WERI-Rb-1 (cell line): ENCODE data around the gene HOXC11.

Experiments used
- DNase-seq: peaks from one replicate; pipeline ENCODE4 v3.0.0-alpha.2; 2020
- H3K27ac ChIP-seq: fragments of 250-450 bp; sonication (Bioruptor Pico); 2 replicates; pipeline ENCODE4 v1.5.1; 2020; ENCODE audit warnings: mild to moderate bottlenecking, moderate library complexity
- H3K27me3 ChIP-seq: fragments of 250-450 bp; sonication (Bioruptor Pico); 2 replicates; pipeline ENCODE4 v1.5.1; 2021; ENCODE audit warnings: mild to moderate bottlenecking, low read depth, moderate library complexity; ENCODE audit not compliant: insufficient read depth, severe bottlenecking
- H3K36me3 ChIP-seq: fragments of 250-450 bp; sonication (Bioruptor Pico); 2 replicates; pipeline ENCODE4 v1.5.1; 2020; ENCODE audit warnings: mild to moderate bottlenecking, moderate library complexity
- H3K4me3 ChIP-seq: 2 replicates; pipeline ENCODE4 v1.5.1; 2011; ENCODE audit warnings: low read depth, mild to moderate bottlenecking, control low read depth, low read length
- H3K9me3 ChIP-seq: fragments of 250-450 bp; sonication (Bioruptor Pico); 2 replicates; pipeline ENCODE4 v1.5.1; 2021; ENCODE audit warnings: mild to moderate bottlenecking, moderate library complexity; ENCODE audit not compliant: severe bottlenecking
- CTCF ChIP-seq: IDR thresholded peaks from 2 replicates; pipeline ENCODE4 v1.5.1; 2011; ENCODE audit warnings: low read depth, mild to moderate bottlenecking, control low read depth, inconsistent platforms, low read length

HOXC11 gene

GRCh38 chr12:53952335-53952694, 20.6 kb upstream of the HOXC11 start:
- no peaks in the 10 kb centered on the region for H3K9me3 ChIP-seq
- H3K27ac ChIP-seq: no peak overlapping the region
- peak; percentile 38; the same call in 1 of the 2 replicates for TF ChIP-seq CTCF
- no peak for DNase-seq
- peaks cover 77% of the 10 kb centered on the region for H3K27me3 ChIP-seq
- H3K36me3 ChIP-seq: no peaks in the 10 kb centered on the region
- H3K4me3 ChIP-seq: no peak overlapping the region

- no peaks in the 10 kb centered on the region for H3K36me3 ChIP-seq
- no peak for DNase-seq
- H3K27me3 ChIP-seq: peaks cover 77% of the 10 kb centered on the region
- H3K4me3 ChIP-seq: no peak overlapping the region
- H3K9me3 ChIP-seq: no peaks in the 10 kb centered on the region
- H3K27ac ChIP-seq: no peak overlapping the region
- no peak for TF ChIP-seq CTCF
Measured at GRCh38 chr12:53952871-53953734, 19.8 kb upstream of the HOXC11 start.

GRCh38 chr12:53953831-53954693, 18.9 kb upstream of the HOXC11 start:
- Histone ChIP-seq H3K4me3 (peak overlapping the region; percentile 50), H3K36me3 (no peaks in the 10 kb centered on the region), H3K27ac (no peak overlapping the region), H3K9me3 (no peaks in the 10 kb centered on the region), H3K27me3 (peaks cover 77% of the 10 kb centered on the region)
- DNase-seq: no peak
- TF ChIP-seq CTCF: no peak

GRCh38 chr12:53954694-53955035, 18.3 kb upstream of the HOXC11 start, which contains the start of gene HOXC12:
Gene HOXC12 (plus strand): TSS chr12:53954903. CDS start chr12:53954930, 27 bp downstream.
- H3K36me3 ChIP-seq: no peaks in the 10 kb centered on the region
- H3K9me3 ChIP-seq: no peaks in the 10 kb centered on the region
- no peak for DNase-seq
- TF ChIP-seq CTCF: no peak
- H3K4me3 ChIP-seq: peak within 1 kb of the TSS; percentile 50
- peaks cover 72% of the 10 kb centered on the region for H3K27me3 ChIP-seq
- H3K27ac ChIP-seq: no peak within 1 kb of the TSS

- H3K27me3 ChIP-seq: peaks cover 67% of the 10 kb centered on the region
- H3K4me3 ChIP-seq: peak overlapping the region; percentile 50
Measured at GRCh38 chr12:53955036-53955775, 17.7 kb upstream of the HOXC11 start.

More at GRCh38 chr12:53955036-53955775, 17.7 kb upstream of the HOXC11 start:
- DNase-seq: no peak
- no peak for TF ChIP-seq CTCF
- H3K36me3 ChIP-seq: no peaks in the 10 kb centered on the region
- no peaks in the 10 kb centered on the region for H3K9me3 ChIP-seq
- no peak overlapping the region for H3K27ac ChIP-seq
